Renal cortex interstitium (tissue), 3 donors: ENCODE results near the gene PRIMA1. TPM values are rescaled to one million over a fixed set of nuclear protein-coding genes. Genes with fewer than 3 reads are reported as not detected.

Experiments used
- polyA plus RNA-seq, 3 donors: library from polyadenylated mRNA; unstranded; fragments of 120-200 nt; gene quantifications; one replicate each; pipeline ENCODE4 v1.2.1, GENCODE V29; 2013; ENCODE audit not compliant: insufficient read length in 3 of 3

Gene PRIMA1
- polyA plus RNA-seq, 3 donors, result 1.00 to 1.4 (median 1.1) TPM

Other genes starting within 250 kb of the PRIMA1 start
- gene FAM181A, start 138.9 kb upstream of the PRIMA1 start, polyA plus RNA-seq, result not detected
- gene ASB2, start 188.1 kb upstream of the PRIMA1 start, polyA plus RNA-seq, result under 1 TPM; 0.29 to 0.88 (median 0.31) TPM
- not detected for gene CCDC197, start 208.8 kb upstream of the PRIMA1 start, polyA plus RNA-seq
- 1 to 10 TPM; 4.2 to 4.5 (median 4.4) TPM for gene OTUB2, start 237.9 kb upstream of the PRIMA1 start, polyA plus RNA-seq